Gastroesophageal sphincter (tissue), 3 donors: ENCODE data around the gene ANKRD52.

Experiments used
- POLR2AphosphoS5 ChIP-seq: sonication (generic); formaldehyde crosslinking; IDR thresholded peaks from one replicate; pipeline ENCODE4 v1.6.1; 2017; ENCODE audit warnings: antibody characterized with exemption
- TF ChIP-seq, protein P1 (sequence below), 4 experiments: fragments of 200-600 bp in 2 of 4; fragments of 450-650 bp in 2 of 4; sonication (generic) in 1 of 4; IDR thresholded peaks; one replicate each; pipeline ENCODE4 v1.5.1; 2017 to 2019; ENCODE audit warnings: antibody characterized with exemption in 4 of 4, mild to moderate bottlenecking in 2 of 4, moderate library complexity in 2 of 4

DNA sequence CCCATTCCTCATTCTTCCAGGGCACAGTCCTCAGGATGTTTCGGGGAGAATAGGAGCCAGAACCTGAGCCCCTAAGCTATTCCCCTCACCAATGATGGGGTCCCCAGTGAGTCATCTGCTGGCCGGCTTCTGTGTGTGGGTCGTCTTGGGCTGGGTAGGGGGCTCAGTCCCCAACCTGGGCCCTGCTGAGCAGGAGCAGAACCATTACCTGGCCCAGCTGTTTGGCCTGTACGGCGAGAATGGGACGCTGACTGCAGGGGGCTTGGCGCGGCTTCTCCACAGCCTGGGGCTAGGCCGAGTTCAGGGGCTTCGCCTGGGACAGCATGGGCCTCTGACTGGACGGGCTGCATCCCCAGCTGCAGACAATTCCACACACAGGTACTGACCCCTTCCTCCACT lies 27.0 kb downstream of the ANKRD52 start:
- TF ChIP-seq, protein P1, sequence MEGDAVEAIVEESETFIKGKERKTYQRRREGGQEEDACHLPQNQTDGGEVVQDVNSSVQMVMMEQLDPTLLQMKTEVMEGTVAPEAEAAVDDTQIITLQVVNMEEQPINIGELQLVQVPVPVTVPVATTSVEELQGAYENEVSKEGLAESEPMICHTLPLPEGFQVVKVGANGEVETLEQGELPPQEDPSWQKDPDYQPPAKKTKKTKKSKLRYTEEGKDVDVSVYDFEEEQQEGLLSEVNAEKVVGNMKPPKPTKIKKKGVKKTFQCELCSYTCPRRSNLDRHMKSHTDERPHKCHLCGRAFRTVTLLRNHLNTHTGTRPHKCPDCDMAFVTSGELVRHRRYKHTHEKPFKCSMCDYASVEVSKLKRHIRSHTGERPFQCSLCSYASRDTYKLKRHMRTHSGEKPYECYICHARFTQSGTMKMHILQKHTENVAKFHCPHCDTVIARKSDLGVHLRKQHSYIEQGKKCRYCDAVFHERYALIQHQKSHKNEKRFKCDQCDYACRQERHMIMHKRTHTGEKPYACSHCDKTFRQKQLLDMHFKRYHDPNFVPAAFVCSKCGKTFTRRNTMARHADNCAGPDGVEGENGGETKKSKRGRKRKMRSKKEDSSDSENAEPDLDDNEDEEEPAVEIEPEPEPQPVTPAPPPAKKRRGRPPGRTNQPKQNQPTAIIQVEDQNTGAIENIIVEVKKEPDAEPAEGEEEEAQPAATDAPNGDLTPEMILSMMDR (IDR thresholded peaks at IDR 0.05): no peak
- no peak for TF ChIP-seq POLR2AphosphoS5
